H1 (cell line): Measurements from ENCODE around the gene AFTPH. TPM values are rescaled to one million over a fixed set of nuclear protein-coding genes. Genes with fewer than 3 reads are reported as not detected.

Experiments
- CTCF ChIA-PET: fragments of 300-600 bp; sonication (Branson Sonifier 250); formaldehyde crosslinking; loops from one replicate; lab custom pipeline; 2021; ENCODE audit not compliant: partially characterized antibody; lab: Charles Lee
- POLR2A ChIA-PET: fragments of 300-600 bp; sonication (Branson Sonifier 250); formaldehyde crosslinking; loops from one replicate; lab custom pipeline; 2021; ENCODE audit warnings: inconsistent platforms; ENCODE audit not compliant: partially characterized antibody; lab: Charles Lee
- DNase-seq, 2 experiments: peaks; one replicate each; pipeline versions ENCODE4 v3.0.0 to v3.0.0-alpha.2; 2010 to 2022; ENCODE audit warnings: low spot score in 2 of 2, low read depth in 1 of 2, mixed read lengths in 1 of 2
- FAIRE-seq: peaks from 2 replicates; lab custom pipeline; 2011; peaks lifted over from hg19 to GRCh38; lab: Jason Lieb, UNC
- H2AFZ ChIP-seq: 2 replicates; pipeline ENCODE4 v1.8.1; 2012; ENCODE audit warnings: low read length, inconsistent platforms
- H2AK5ac ChIP-seq: 2 replicates; pipeline ENCODE4 v1.6.1; 2013; ENCODE audit warnings: low read depth, low read length
- H2BK120ac ChIP-seq: replicated peaks from 2 replicates; pipeline ENCODE3; 2013; ENCODE audit warnings: low read depth, low read length, inconsistent platforms
- H2BK12ac ChIP-seq: 2 replicates; pipeline ENCODE4 v1.6.1; 2013; ENCODE audit warnings: low read depth, low read length
- H2BK15ac ChIP-seq: 2 replicates; pipeline ENCODE4 v1.6.1; 2013; ENCODE audit warnings: low read length
- H2BK20ac ChIP-seq: 2 replicates; pipeline ENCODE4 v1.6.1; 2013; ENCODE audit warnings: low read length
- H2BK5ac ChIP-seq: 2 replicates; pipeline ENCODE4 v1.6.1; 2013; ENCODE audit warnings: low read depth, low read length
- H3K14ac ChIP-seq: 2 replicates; pipeline ENCODE4 v1.6.1; 2013; ENCODE audit warnings: inconsistent platforms; ENCODE audit not compliant: insufficient read length
- H3K18ac ChIP-seq: 2 replicates; pipeline ENCODE4 v1.6.1; 2013; ENCODE audit warnings: low read length; ENCODE audit errors: extremely low read depth
- H3K23ac ChIP-seq: 2 replicates; pipeline ENCODE4 v1.6.1; 2013; ENCODE audit warnings: inconsistent platforms; ENCODE audit not compliant: insufficient read length
- H3K23me2 ChIP-seq: 2 replicates; pipeline ENCODE4 v1.6.1; 2013; ENCODE audit warnings: low read depth, low read length
- H3K27ac ChIP-seq: 2 replicates; pipeline ENCODE4 v1.6.1; 2011; ENCODE audit warnings: low read depth, low read length, inconsistent platforms
- H3K27me3 ChIP-seq, 4 experiments: replicated peaks in 1 of 4; 1 replicate in 1 of 4; 2 replicates in 3 of 4; pipeline versions ENCODE4 v1.6.1 to v1.8.1; 2011 to 2013; ENCODE audit warnings: low read length in 3 of 4, mild to moderate bottlenecking in 3 of 4, inconsistent platforms in 2 of 4, mixed read lengths in 2 of 4, moderate library complexity in 1 of 4; ENCODE audit not compliant: control insufficient read depth in 3 of 4, insufficient read depth in 3 of 4; ENCODE audit errors: extremely low read depth in 1 of 4
- H3K36me3 ChIP-seq, 4 experiments: 2 replicates each; pipeline versions ENCODE4 v1.6.1 to v1.8.1; 2011 to 2013; ENCODE audit warnings: mild to moderate bottlenecking in 4 of 4, low read length in 3 of 4, moderate library complexity in 2 of 4, control low read depth in 1 of 4, inconsistent platforms in 1 of 4; ENCODE audit not compliant: insufficient read depth in 4 of 4, control insufficient read depth in 2 of 4
- H3K4ac ChIP-seq: replicated peaks from 2 replicates; pipeline ENCODE3; 2013; ENCODE audit warnings: low read length, low read depth, mixed read lengths, inconsistent platforms; ENCODE audit not compliant: insufficient read length
- H3K4me1 ChIP-seq, 4 experiments: replicated peaks in 1 of 4; 1 replicate in 1 of 4; 2 replicates in 3 of 4; pipeline versions ENCODE4 v1.6.1 to v1.8.1; 2011 to 2013; ENCODE audit warnings: low read length in 3 of 4, inconsistent platforms in 2 of 4, mixed read lengths in 1 of 4; ENCODE audit not compliant: insufficient read depth in 4 of 4, control insufficient read depth in 3 of 4
- H3K4me2 ChIP-seq, 2 experiments: 2 replicates each; pipeline versions ENCODE4 v1.6.1 to v1.8.1; 2011 to 2013; ENCODE audit warnings: low read depth in 2 of 2, low read length in 2 of 2, control low read depth in 1 of 2, inconsistent platforms in 1 of 2, mild to moderate bottlenecking in 1 of 2; ENCODE audit not compliant: insufficient read depth in 1 of 2
- H3K4me3 ChIP-seq, 4 experiments: fragments of 200-600, 300-600 bp in 1 of 4; sonication (generic), shearing (Covaris generic), sonication (Bioruptor Twin) in 1 of 4; 2 replicates each; pipeline versions ENCODE4 v1.5.1 to v1.8.1; 2011 to 2016; ENCODE audit warnings: low read length in 4 of 4, low read depth in 3 of 4, control low read depth in 2 of 4, inconsistent platforms in 2 of 4, mild to moderate bottlenecking in 2 of 4, mixed read lengths in 1 of 4, moderate library complexity in 1 of 4; ENCODE audit not compliant: insufficient read depth in 2 of 4; ENCODE audit errors: extremely low read depth in 1 of 4
- H3K56ac ChIP-seq: replicated peaks from 2 replicates; pipeline ENCODE3; 2013; ENCODE audit warnings: low read depth, mild to moderate bottlenecking, mixed read lengths, low read length, inconsistent platforms; ENCODE audit not compliant: insufficient read length
- H3K79me1 ChIP-seq: 2 replicates; pipeline ENCODE4 v1.6.1; 2013; ENCODE audit warnings: low read depth, low read length, control low read depth
- H3K79me2 ChIP-seq, 2 experiments: 2 replicates each; pipeline versions ENCODE4 v1.6.1 to v1.8.1; 2012 to 2013; ENCODE audit warnings: low read length in 2 of 2, mild to moderate bottlenecking in 2 of 2, inconsistent platforms in 1 of 2; ENCODE audit not compliant: insufficient read depth in 2 of 2, control insufficient read depth in 1 of 2
- H3K9ac ChIP-seq, 4 experiments: replicated peaks in 1 of 4; 1 replicate in 1 of 4; 2 replicates in 3 of 4; pipeline versions ENCODE4 v1.6.1 to v1.8.1; 2011 to 2013; ENCODE audit warnings: low read depth in 3 of 4, low read length in 3 of 4, control low read depth in 2 of 4, mild to moderate bottlenecking in 2 of 4, moderate library complexity in 2 of 4, inconsistent platforms in 1 of 4; ENCODE audit errors: extremely low read depth in 1 of 4
- H3K9me3 ChIP-seq, 2 experiments: 2 replicates each; pipeline versions ENCODE4 v1.6.1 to v1.8.1; 2012 to 2013; ENCODE audit warnings: mild to moderate bottlenecking in 2 of 2, moderate library complexity in 2 of 2, control low read depth in 1 of 2, inconsistent platforms in 1 of 2, low read depth in 1 of 2, low read length in 1 of 2, mixed read lengths in 1 of 2; ENCODE audit not compliant: insufficient read depth in 2 of 2
- H4K20me1 ChIP-seq, 2 experiments: replicated peaks in 1 of 2; 2 replicates each; pipeline versions ENCODE3 to v1.8.1; 2011 to 2013; ENCODE audit warnings: inconsistent platforms in 2 of 2, low read length in 2 of 2, mild to moderate bottlenecking in 1 of 2; ENCODE audit not compliant: insufficient read depth in 2 of 2, control insufficient read depth in 1 of 2
- H4K5ac ChIP-seq: 2 replicates; pipeline ENCODE4 v1.6.1; 2013; ENCODE audit warnings: low read length, low read depth, mixed read lengths, inconsistent platforms; ENCODE audit not compliant: insufficient read length
- H4K8ac ChIP-seq: 2 replicates; pipeline ENCODE4 v1.8.0; 2013; ENCODE audit warnings: mild to moderate bottlenecking, moderate library complexity, low read length, inconsistent platforms; ENCODE audit not compliant: insufficient read depth; ENCODE audit errors: extremely low read depth
- H4K91ac ChIP-seq: replicated peaks from 2 replicates; pipeline ENCODE3; 2013; ENCODE audit warnings: low read length, mixed read lengths, inconsistent platforms; ENCODE audit not compliant: insufficient read length
- BACH1 ChIP-seq: IDR thresholded peaks from 2 replicates; pipeline ENCODE4 v1.6.1; 2012; ENCODE audit warnings: low read length, improper control_type of control experiment
- PHF8 ChIP-seq: fragments of 200-600 bp; sonication (generic); conservative IDR thresholded peaks from 2 replicates; pipeline ENCODE4 v1.7.1; 2012; ENCODE audit warnings: low read depth, mild to moderate bottlenecking, inconsistent platforms, low read length, moderate library complexity
- POLR2AphosphoS5 ChIP-seq: IDR thresholded peaks from 2 replicates; pipeline ENCODE4 v1.6.1; 2011; ENCODE audit warnings: low read depth, low read length
- RFX5 ChIP-seq: IDR thresholded peaks from 2 replicates; pipeline ENCODE4 v1.6.1; 2011; ENCODE audit warnings: low read depth, low read length, improper control_type of control experiment, borderline replicate concordance
- RXRA ChIP-seq: IDR thresholded peaks from 2 replicates; pipeline ENCODE4 v1.6.1; 2011; ENCODE audit warnings: low read depth, mild to moderate bottlenecking, low read length, moderate library complexity; ENCODE audit not compliant: insufficient read depth
- SP2 ChIP-seq: IDR thresholded peaks from 2 replicates; pipeline ENCODE4 v1.6.1; 2012; ENCODE audit warnings: mild to moderate bottlenecking, low read length, inconsistent platforms
- TAF1 ChIP-seq: IDR thresholded peaks from 2 replicates; pipeline ENCODE4 v1.6.1; 2011; ENCODE audit warnings: mild to moderate bottlenecking, low read depth, low read length
- WGBS, 2 experiments: shearing (Covaris generic) in 1 of 2; methylation state at CpG; one replicate each; pipeline versions ENCODE4 v1.1.6 to v1.1.7; 2013 to 2015; ENCODE audit warnings: low lambda C conversion rate in 2 of 2, mixed read lengths in 2 of 2, inconsistent platforms in 1 of 2, low coverage in 1 of 2, missing lambda C conversion rate in 1 of 2; ENCODE audit not compliant: insufficient replicate concordance in 2 of 2, insufficient coverage in 1 of 2, insufficient read length in 1 of 2; ENCODE audit errors: extremely low coverage in 1 of 2, missing lambda C conversion rate in 1 of 2; 5-methylcytosine and 5-hydroxymethylcytosine counted together
- polyA plus RNA-seq, 7 experiments: library from polyadenylated mRNA; depleted of rRNA in 3 of 7; stranded (reverse) in 5 of 7; unstranded in 2 of 7; fragments of >200 nt in 5 of 7; fragments of 200-250 nt in 2 of 7; gene quantifications; 1 replicate in 5 of 7; 2 replicates in 1 of 7; 4 replicates in 1 of 7; pipeline versions ENCODE4 v1.2.1 to v1.2.3, GENCODE V29; 2011 to 2013; ENCODE audit warnings: missing spikeins in 2 of 7, mixed read lengths in 2 of 7
- total RNA-seq: library from RNA; stranded (reverse); fragmentation: NEBNext Ultra II Directional; extraction: Animal tissue kit (Norgen Biotek cat#: 25700); gene quantifications from 2 replicates; pipeline ENCODE4 v1.2.1, GENCODE V29; 2021

AFTPH gene
- total and polyA plus RNA-seq, 2 of the 8 experiments (the other 6 are each of a cell fraction or from before 2014, with no cell fraction given) = 7.3 to 15.0 TPM

DNA sequence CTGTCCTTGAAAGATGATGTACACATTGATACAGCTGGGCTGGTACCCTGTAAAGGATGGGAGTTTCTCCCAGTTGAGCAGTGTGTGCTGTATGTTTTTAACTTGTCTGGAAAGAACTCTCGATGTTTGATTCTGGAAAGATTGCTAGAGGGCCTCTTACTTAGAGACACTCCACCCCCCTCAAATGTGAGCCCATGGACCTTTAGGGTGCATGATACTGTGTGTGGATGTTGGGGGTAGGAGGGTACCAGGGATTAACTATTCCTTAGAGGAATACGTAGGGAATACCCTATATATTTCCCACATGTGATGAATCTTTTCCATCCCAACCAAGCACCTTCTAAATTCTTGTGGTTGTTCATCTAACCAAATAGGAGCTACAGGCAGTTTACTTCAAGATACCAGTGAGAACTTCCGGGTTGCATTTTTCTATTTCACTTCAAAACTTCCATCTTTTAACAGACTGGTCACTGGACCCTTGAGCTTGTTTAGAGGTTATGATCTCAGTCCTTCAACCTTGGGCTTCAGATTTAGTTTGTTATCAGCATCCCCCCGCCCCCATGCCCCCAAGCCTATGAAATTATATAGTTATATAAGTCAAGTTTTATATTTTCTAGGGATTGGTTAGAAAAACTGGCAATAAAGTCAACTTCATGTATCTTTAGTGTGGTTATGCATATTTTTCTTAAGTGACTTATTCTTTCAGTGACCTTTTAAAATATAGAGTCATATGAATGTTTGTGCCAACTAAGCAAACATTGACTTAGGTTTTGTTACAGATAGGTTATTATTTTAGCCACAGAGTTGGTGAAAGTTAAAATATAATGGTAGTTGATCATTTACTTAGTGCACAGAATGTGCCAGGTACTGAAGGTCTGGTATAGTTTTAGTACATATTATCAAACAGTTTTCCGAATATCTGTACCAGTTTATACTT is 18.2 kb downstream of the AFTPH start:
- Histone ChIP-seq H3K27me3 (no peaks in the 10 kb centered on the region), H3K4me3 (no peak overlapping the region), H4K8ac (no peak overlapping the region), H3K36me3 (no peaks in the 10 kb centered on the region), H3K79me2 (peaks cover 0 to 29% of the 10 kb centered on the region in 2 experiments; a peak in 2 of 4 replicates), H3K9me3 (no peaks in the 10 kb centered on the region), H4K20me1 (peaks cover 2 to 5% of the 10 kb centered on the region in 2 experiments), H2BK12ac (no peak overlapping the region), H3K56ac (no peak overlapping the region), H2AK5ac (no peak overlapping the region), H2BK120ac (no peak overlapping the region), H3K4ac (no peak overlapping the region), H3K18ac (no peak overlapping the region), H4K91ac (no peak overlapping the region), H3K23me2 (no peaks in the 10 kb centered on the region), H2AFZ (no peak overlapping the region), H3K4me2 (no peak overlapping the region), H3K79me1 (0 out of 2 replicates have a peak, but pooled peaks cover 6% of the 10 kb centered on the region), H2BK20ac (no peak overlapping the region), H3K9ac (no peak overlapping the region), H4K5ac (no peak overlapping the region), H3K4me1 (no peaks in the 10 kb centered on the region; a peak in 3 of 7 replicates), H3K27ac (no peak overlapping the region), H2BK5ac (no peak overlapping the region), H3K14ac (no peak overlapping the region), H3K23ac (no peak overlapping the region), H2BK15ac (no peak overlapping the region)
- FAIRE-seq (no peak), DNase-seq (no peak)
- POLR2A ChIA-PET = no interaction called here
- CTCF ChIA-PET = interaction anchor here (0.7 to 1.2 kb wide), 3 partner anchors 14 to 230 kb away, joined by 3 read pairs; no protein-coding TSS in a partner anchor
- WGBS, 2 experiments = 88% methylated on average over 5 of the region's 5 CpGs; no CpG with 5 or more reads in 1 of the 2 experiments
- no peak for TF ChIP-seq BACH1
- TF ChIP-seq RXRA = no peak
- no peak for TF ChIP-seq SP2
- no peak for TF ChIP-seq TAF1
- TF ChIP-seq PHF8 = no peak
- no peak for TF ChIP-seq POLR2AphosphoS5
- no peak for TF ChIP-seq RFX5
